ENCODE measurements around the gene IL9. TPM values are rescaled to one million over a fixed set of nuclear protein-coding genes. Genes with fewer than 3 reads are reported as not detected.

The IL9 gene
- total RNA-seq, 3 donors from 2014 or later, result not detected

- DNase-seq (no peak), ATAC-seq (no peak)
- Histone ChIP-seq H3K4me3 (no peak overlapping the region), H3K9me3 (no peaks in the 10 kb centered on the region), H3K36me3 (ENCODE audit: low read depth) (no peaks in the 10 kb centered on the region), H3K4me1 (ENCODE audit: low read depth) (peaks cover 2% of the 10 kb centered on the region)
- TF ChIP-seq CTCF (IDR thresholded peaks at IDR 0.05), result no peak
- intact Hi-C loops (cut with DNase I, micrococcal nuclease), result no loop called here
These were observed 52.9 kb downstream of the IL9 start for GRCh38 chr5:135842737-135843136.

Other genes with a start within 250 kb of the IL9 start
- 1 to 10 TPM; 2.2 to 4.5 (median 3.3) TPM for gene SLC25A48, start 61.2 kb downstream of the IL9 start, total RNA-seq
- gene LECT2, start 59.1 kb upstream of the IL9 start, total RNA-seq, result not detected
- 10 to 100 TPM; 26.8 to 77.1 (median 47.0) TPM for gene TGFBI, start 133.1 kb upstream of the IL9 start, total RNA-seq
- gene SMAD5, start 237.0 kb upstream of the IL9 start, total RNA-seq, result 10 to 100 TPM; 39.7 to 79.8 (median 42.0) TPM